ENCODE measurements around the gene CAB39.
"Not testable (repeated sequence)": the region's sequence is repeated elsewhere in the genome, so short reads cannot be mapped to it uniquely, and the experiment has no call there.

Gene CAB39

DNA sequence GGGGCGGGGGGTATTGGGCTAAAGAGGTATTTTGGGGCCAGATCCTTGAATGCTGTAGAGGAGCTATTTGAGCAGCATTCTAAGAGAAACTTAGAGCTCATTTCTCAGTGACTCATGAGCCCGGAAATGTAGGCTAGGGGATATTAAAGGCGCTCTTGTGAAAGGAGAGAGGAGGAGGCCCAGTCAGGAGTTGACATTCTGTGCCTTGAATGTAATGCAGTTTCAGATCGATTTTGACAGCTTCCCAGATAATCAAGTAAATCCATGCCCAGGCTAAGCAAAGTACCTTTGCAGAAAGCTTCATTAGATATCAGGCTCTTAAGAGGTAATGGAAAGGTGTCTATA is 1.5 kb downstream of the CAB39 start:
- WGBS, 2 experiments (ENCODE audit: insufficient coverage in 2 of 2), result 4 to 6% methylated on average over 3 to 4 of the region's 4 CpGs

GRCh38 chr2:230715201-230715600 is 2.6 kb downstream of the CAB39 start:
- no peaks in the 10 kb centered on the region for H3K9me3 ChIP-seq (ENCODE audit: control insufficient read depth, low read length)
- H3K4me1 ChIP-seq (ENCODE audit: control insufficient read depth, insufficient read depth, low read length, poor library complexity, severe bottlenecking), result peaks cover 21% of the 10 kb centered on the region
- no peak overlapping the region for H3K27ac ChIP-seq (ENCODE audit: low read depth, low read length, severe bottlenecking)
- 85% methylated on average over 3 of the region's 3 CpGs; no CpG with 5 or more reads in 1 of the 2 experiments for WGBS, 2 experiments (ENCODE audit: insufficient coverage in 2 of 2)
- H3K36me3 ChIP-seq (ENCODE audit: control insufficient read depth, insufficient read depth, low read length), result peaks cover 17% of the 10 kb centered on the region
- no peak overlapping the region for H3K4me3 ChIP-seq (ENCODE audit: extremely low read depth, insufficient read depth, low read length, poor library complexity, severe bottlenecking)

More for the DNA sequence above, 1.5 kb downstream of the CAB39 start:
- Histone ChIP-seq H3K4me3 (ENCODE audit: extremely low read depth, insufficient read depth, low read length, poor library complexity, severe bottlenecking) (peak overlapping the region; percentile 88), H3K36me3 (ENCODE audit: control insufficient read depth, insufficient read depth, low read length) (peaks cover 10% of the 10 kb centered on the region), H3K27ac (ENCODE audit: low read depth, low read length, severe bottlenecking) (peak overlapping the region; percentile 89), H3K9me3 (ENCODE audit: control insufficient read depth, low read length) (no peaks in the 10 kb centered on the region), H3K4me1 (ENCODE audit: control insufficient read depth, insufficient read depth, low read length, poor library complexity, severe bottlenecking) (peaks cover 21% of the 10 kb centered on the region)

GRCh38 chr2:230716588-230716987 is 3.9 kb downstream of the CAB39 start:
- H3K36me3 ChIP-seq (ENCODE audit: control insufficient read depth, insufficient read depth, low read length), result peaks cover 27% of the 10 kb centered on the region
- no peaks in the 10 kb centered on the region for H3K9me3 ChIP-seq (ENCODE audit: control insufficient read depth, low read length)
- no peak overlapping the region for H3K27ac ChIP-seq (ENCODE audit: low read depth, low read length, severe bottlenecking)
- WGBS, 2 experiments (ENCODE audit: insufficient coverage in 2 of 2), result 83% methylated on average over 1 of the region's 4 CpGs; no CpG with 5 or more reads in 1 of the 2 experiments
- H3K4me3 ChIP-seq (ENCODE audit: extremely low read depth, insufficient read depth, low read length, poor library complexity, severe bottlenecking), result no peak overlapping the region
- H3K4me1 ChIP-seq (ENCODE audit: control insufficient read depth, insufficient read depth, low read length, poor library complexity, severe bottlenecking), result peaks cover 21% of the 10 kb centered on the region

GRCh38 chr2:230717600-230717999 is 5.0 kb downstream of the CAB39 start:
- Histone ChIP-seq H3K4me3 (ENCODE audit: extremely low read depth, insufficient read depth, low read length, poor library complexity, severe bottlenecking) (no peak overlapping the region), H3K4me1 (ENCODE audit: control insufficient read depth, insufficient read depth, low read length, poor library complexity, severe bottlenecking) (peaks cover 21% of the 10 kb centered on the region), H3K36me3 (ENCODE audit: control insufficient read depth, insufficient read depth, low read length) (peaks cover 37% of the 10 kb centered on the region), H3K9me3 (ENCODE audit: control insufficient read depth, low read length) (no peaks in the 10 kb centered on the region), H3K27ac (ENCODE audit: low read depth, low read length, severe bottlenecking) (no peak overlapping the region)
- 36 to 50% methylated on average over 1 to 2 of the region's 3 CpGs for WGBS, 2 experiments (ENCODE audit: insufficient coverage in 2 of 2)

- no peak overlapping the region for H3K4me3 ChIP-seq (ENCODE audit: extremely low read depth, insufficient read depth, low read length, poor library complexity, severe bottlenecking)
- H3K27ac ChIP-seq (ENCODE audit: low read depth, low read length, severe bottlenecking), result no peak overlapping the region
- peaks cover 23% of the 10 kb centered on the region for H3K4me1 ChIP-seq (ENCODE audit: control insufficient read depth, insufficient read depth, low read length, poor library complexity, severe bottlenecking)
- WGBS, 2 experiments (ENCODE audit: insufficient coverage in 2 of 2), result 100% methylated on average over 1 of the region's 3 CpGs; no CpG with 5 or more reads in 1 of the 2 experiments
- no peaks in the 10 kb centered on the region for H3K9me3 ChIP-seq (ENCODE audit: control insufficient read depth, low read length)
- peaks cover 52% of the 10 kb centered on the region for H3K36me3 ChIP-seq (ENCODE audit: control insufficient read depth, insufficient read depth, low read length)
Measured at GRCh38 chr2:230719340-230719739, 6.7 kb downstream of the CAB39 start.

DNA sequence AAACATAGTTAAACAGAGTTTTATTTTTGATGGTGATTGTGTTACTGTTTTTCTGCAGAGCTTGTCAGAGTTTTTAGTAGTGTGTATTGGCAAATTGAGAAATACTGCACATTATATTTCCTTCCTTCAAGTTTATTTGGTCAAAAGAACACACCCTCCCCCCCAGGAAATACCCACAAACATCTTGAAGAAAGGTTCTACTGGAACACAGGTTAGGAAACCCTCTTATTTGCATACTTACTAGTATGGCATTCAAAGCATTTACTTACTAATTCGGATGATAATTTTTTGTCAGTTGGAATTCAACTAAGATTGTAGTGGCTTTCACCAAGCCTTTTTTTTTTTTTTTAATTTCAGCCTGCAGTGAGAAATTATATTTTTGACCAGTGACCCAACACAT is 9.1 kb downstream of the CAB39 start:
- Histone ChIP-seq H3K36me3 (ENCODE audit: control insufficient read depth, insufficient read depth, low read length) (peaks cover 46% of the 10 kb centered on the region), H3K27ac (ENCODE audit: low read depth, low read length, severe bottlenecking) (no peak overlapping the region)
- WGBS, 2 experiments (ENCODE audit: insufficient coverage in 2 of 2), result no CpG with 5 or more reads among the region's 1 CpG

GRCh38 chr2:230722207-230722885 is 9.7 kb downstream of the CAB39 start:
- Histone ChIP-seq H3K9me3 (ENCODE audit: control insufficient read depth, low read length) (no peaks in the 10 kb centered on the region), H3K4me1 (ENCODE audit: control insufficient read depth, insufficient read depth, low read length, poor library complexity, severe bottlenecking) (peaks cover 10% of the 10 kb centered on the region), H3K4me3 (ENCODE audit: extremely low read depth, insufficient read depth, low read length, poor library complexity, severe bottlenecking) (no peak overlapping the region), H3K27ac (ENCODE audit: low read depth, low read length, severe bottlenecking) (no peak overlapping the region), H3K36me3 (ENCODE audit: control insufficient read depth, insufficient read depth, low read length) (peaks cover 47% of the 10 kb centered on the region)
- 100% methylated on average over 1 of the region's 4 CpGs; no CpG with 5 or more reads in 1 of the 2 experiments for WGBS, 2 experiments (ENCODE audit: insufficient coverage in 2 of 2)

More for the DNA sequence above, 9.1 kb downstream of the CAB39 start:
- Histone ChIP-seq H3K4me1 (ENCODE audit: control insufficient read depth, insufficient read depth, low read length, poor library complexity, severe bottlenecking) (peaks cover 12% of the 10 kb centered on the region), H3K4me3 (ENCODE audit: extremely low read depth, insufficient read depth, low read length, poor library complexity, severe bottlenecking) (no peak overlapping the region), H3K9me3 (ENCODE audit: control insufficient read depth, low read length) (no peaks in the 10 kb centered on the region)

DNA sequence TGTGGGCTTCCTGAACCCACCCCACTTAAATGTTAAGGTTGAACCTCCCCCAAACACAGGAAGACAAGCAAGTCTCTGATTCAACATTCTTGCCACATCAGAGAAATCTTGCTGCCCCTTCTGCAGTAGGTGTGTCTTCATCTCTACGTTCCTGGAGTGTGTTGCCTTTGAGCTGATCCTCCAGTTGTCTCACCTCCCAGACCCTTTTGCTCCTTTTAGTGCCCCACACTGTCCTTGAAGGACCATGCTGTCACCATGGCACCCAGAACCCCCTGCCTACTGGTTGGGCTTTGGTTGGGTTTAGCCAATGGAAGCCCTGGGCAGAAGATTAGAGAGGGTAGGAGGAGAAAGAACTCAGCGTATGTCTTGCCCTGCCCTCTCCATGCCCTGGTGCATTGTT is 10.7 kb downstream of the CAB39 start:
- H3K9me3 ChIP-seq (ENCODE audit: control insufficient read depth, low read length), result no peaks in the 10 kb centered on the region
- no peak overlapping the region for H3K27ac ChIP-seq (ENCODE audit: low read depth, low read length, severe bottlenecking)
- no peak overlapping the region for H3K4me3 ChIP-seq (ENCODE audit: extremely low read depth, insufficient read depth, low read length, poor library complexity, severe bottlenecking)
- H3K36me3 ChIP-seq (ENCODE audit: control insufficient read depth, insufficient read depth, low read length), result peaks cover 51% of the 10 kb centered on the region
- peaks cover 3% of the 10 kb centered on the region for H3K4me1 ChIP-seq (ENCODE audit: control insufficient read depth, insufficient read depth, low read length, poor library complexity, severe bottlenecking)
- WGBS, 2 experiments (ENCODE audit: insufficient coverage in 2 of 2), result 77% methylated on average over 2 of the region's 2 CpGs; no CpG with 5 or more reads in 1 of the 2 experiments

DNA sequence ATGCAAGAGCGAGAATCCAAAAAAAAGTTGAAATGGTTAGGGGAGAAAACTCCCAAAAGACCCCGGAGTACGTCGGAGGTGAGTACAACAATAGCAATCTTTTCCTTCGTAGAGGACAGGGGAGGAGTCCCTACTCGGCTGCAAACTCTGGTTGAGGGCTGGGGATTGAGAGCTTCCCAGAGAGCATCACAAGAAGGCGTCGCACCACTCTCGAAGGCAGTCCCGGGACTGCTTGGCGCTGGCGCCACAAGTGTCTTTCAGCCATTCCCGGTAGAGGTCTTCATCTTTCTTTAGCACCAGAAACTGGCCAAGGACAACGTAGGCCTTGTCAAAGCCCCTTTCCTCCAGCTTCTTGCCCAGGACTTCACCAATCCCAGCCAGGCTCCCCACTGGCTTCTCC is 12.3 kb downstream of the CAB39 start:
- not testable (repeated sequence) for H3K4me3 ChIP-seq (ENCODE audit: extremely low read depth, insufficient read depth, low read length, poor library complexity, severe bottlenecking); H3K4me1 ChIP-seq (ENCODE audit: control insufficient read depth, insufficient read depth, low read length, poor library complexity, severe bottlenecking); H3K27ac ChIP-seq (ENCODE audit: low read depth, low read length, severe bottlenecking); H3K9me3 ChIP-seq (ENCODE audit: control insufficient read depth, low read length)
- peaks cover 58% of the 10 kb centered on the region for H3K36me3 ChIP-seq (ENCODE audit: control insufficient read depth, insufficient read depth, low read length)
- WGBS, 2 experiments (ENCODE audit: insufficient coverage in 2 of 2), result 92 to 95% methylated on average over 9 to 11 of the region's 14 CpGs

- Histone ChIP-seq H3K4me1 (ENCODE audit: control insufficient read depth, insufficient read depth, low read length, poor library complexity, severe bottlenecking) (no peaks in the 10 kb centered on the region), H3K36me3 (ENCODE audit: control insufficient read depth, insufficient read depth, low read length) (peaks cover 23% of the 10 kb centered on the region), H3K27ac (ENCODE audit: low read depth, low read length, severe bottlenecking) (no peak overlapping the region), H3K4me3 (ENCODE audit: extremely low read depth, insufficient read depth, low read length, poor library complexity, severe bottlenecking) (no peak overlapping the region), H3K9me3 (ENCODE audit: control insufficient read depth, low read length) (no peaks in the 10 kb centered on the region)
- WGBS, 2 experiments (ENCODE audit: insufficient coverage in 2 of 2), result 88 to 96% methylated on average over 4 to 5 of the region's 6 CpGs
Measured at GRCh38 chr2:230731512-230731911, 18.9 kb downstream of the CAB39 start.

DNA sequence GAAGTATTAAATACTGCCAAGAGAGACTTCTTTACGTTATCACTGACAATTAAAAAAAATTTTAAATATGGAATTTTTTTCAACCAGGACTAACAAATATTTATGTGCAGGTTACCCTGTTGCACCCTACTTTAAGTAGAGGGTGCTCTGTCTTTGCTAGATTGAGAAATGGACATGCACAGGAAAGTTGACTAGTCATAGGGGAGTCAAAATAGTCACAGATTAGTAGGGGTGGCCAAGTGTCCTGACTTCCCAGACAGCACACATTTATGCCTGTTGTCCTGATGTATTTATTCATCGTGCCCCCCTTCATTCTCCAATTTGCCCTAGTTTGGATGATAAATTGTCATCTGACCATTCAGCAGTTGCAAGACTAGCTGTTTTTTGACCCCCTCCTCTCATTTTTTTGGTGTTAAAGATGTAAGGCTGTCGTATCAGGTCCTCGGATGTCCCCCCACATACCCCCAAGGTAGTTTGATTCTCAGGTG is 20.3 kb downstream of the CAB39 start:
- Histone ChIP-seq H3K9me3 (ENCODE audit: control insufficient read depth, low read length) (no peaks in the 10 kb centered on the region), H3K36me3 (ENCODE audit: control insufficient read depth, insufficient read depth, low read length) (peaks cover 20% of the 10 kb centered on the region), H3K4me3 (ENCODE audit: extremely low read depth, insufficient read depth, low read length, poor library complexity, severe bottlenecking) (no peak overlapping the region), H3K4me1 (ENCODE audit: control insufficient read depth, insufficient read depth, low read length, poor library complexity, severe bottlenecking) (no peaks in the 10 kb centered on the region), H3K27ac (ENCODE audit: low read depth, low read length, severe bottlenecking) (no peak overlapping the region)
- WGBS, 2 experiments (ENCODE audit: insufficient coverage in 2 of 2), result 72% methylated on average over 2 of the region's 4 CpGs; no CpG with 5 or more reads in 1 of the 2 experiments
